Stimulated activated CD4-positive, alpha-beta T cell treated with anti-CD3 and anti-CD28 coated beads, Interleukin-4, amount 100 ng/mL, for 24 hours (primary cell): ENCODE results near the gene CHSY1.

Experiments used
- DNase-seq: peaks from one replicate; pipeline ENCODE4 v3.0.0-alpha.2; 2020

The CHSY1 gene

DNA sequence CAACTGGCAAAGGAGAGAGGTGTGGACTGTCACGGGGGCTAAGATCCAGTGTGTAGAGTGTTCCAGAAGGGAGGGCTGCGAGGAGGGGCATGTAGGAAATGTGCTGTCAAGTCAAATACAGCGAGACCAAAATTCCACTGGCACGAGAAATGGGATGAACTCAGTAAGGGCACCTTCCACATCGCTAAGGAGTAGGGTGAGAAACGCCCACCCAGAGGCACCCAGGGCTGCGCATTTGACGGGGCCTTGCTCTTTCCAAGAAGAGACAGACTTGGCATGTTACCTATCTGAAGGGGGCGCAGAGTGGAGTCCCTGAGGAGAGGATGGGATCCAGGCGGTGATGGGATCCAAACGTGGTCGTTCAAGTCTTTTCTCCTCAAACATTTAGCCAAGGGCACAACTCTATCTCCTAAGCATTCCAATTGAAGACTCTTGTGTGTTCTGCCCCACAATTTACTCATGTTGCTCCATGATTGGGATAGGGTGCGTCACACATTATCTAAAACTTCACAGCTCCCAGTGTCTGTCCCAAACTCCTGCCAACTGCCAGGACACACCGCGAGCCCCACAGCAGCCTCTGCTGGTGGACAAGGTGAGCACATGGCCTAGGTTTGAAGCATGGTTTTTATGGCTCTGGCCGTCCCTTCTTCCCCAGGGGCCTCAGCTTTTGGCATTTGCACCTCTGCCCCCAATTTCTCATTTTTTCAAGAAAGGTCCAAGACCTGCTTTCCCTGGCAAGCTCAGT, 17.8 kb upstream of the CHSY1 start:
- DNase-seq, result no peak

DNA sequence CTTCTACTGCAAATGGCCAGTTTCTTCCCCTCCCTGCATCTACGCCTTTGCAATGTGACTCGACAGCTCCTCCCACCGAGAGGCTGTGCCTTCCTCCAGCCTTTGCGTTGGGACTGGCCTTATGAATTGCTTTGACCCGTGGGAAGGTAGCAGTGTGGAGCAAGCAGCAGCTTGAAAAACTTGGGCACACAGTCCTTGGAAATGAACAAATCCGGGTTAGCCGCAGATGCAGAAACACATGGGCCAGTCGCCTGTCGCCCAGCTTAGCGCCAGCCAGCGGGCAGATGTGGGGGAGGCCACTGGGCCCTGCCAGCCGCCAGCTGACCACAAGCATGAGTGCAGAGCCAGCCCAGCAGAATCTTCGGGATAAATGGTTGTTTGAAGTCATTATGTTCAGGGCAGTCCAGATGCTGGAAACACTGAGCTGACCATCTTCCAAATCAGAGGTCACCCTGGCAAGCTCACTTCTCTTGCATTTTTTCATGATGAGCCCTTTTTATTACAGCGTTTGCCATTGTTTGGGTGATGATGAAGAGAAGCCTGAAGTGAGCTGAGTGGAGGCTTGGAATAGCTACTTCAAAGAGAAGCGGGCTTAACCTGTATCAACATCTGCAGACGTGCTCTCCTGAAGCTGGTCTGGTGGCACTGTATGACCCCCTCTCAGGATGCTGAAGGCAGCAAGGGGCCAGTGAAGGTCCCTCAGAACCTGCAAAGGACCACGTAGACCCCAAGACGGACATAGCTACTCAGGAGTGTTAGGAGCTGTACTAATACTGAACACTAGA, 15.7 kb upstream of the CHSY1 start:
- no peak for DNase-seq

DNA sequence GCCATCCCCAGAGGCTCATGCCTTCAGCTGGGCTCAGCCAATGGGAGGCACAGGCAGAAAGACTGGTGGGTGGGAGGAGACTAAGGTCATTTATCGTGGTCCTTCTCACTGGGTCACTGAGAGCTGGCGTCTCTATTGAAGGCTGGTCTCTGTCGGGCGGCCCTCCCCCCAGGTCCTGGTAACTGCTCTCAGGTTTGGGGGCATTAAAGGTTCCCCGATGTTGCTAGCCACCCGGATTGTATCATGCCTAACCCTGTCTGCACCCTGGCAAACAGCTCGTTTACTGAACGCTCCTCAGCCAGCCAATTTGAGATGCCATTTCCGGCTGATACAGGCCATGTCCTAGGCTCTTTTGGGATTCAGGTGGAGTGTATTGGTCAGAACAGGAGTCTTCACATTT, 14.9 kb upstream of the CHSY1 start:
- no peak for DNase-seq

DNA sequence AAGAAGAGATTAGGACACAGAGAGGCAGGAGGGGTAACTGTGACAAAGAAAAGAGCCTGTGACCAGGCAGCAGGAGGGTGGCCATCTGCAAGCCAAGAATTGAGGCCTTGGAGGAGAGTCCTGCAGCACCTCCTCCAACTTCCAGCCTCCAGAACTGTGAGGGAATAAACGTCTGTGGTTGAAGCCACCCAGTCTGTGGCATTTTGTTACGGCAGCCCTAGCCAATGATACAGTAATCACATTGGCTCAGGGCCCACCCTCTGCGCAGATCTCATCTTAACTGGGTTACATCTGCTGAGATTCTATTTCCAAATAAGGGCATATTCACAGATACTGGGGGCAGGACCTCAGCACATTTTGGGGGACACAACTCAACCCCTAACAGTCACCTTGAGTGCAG, 14.2 kb upstream of the CHSY1 start:
- no peak for DNase-seq

DNA sequence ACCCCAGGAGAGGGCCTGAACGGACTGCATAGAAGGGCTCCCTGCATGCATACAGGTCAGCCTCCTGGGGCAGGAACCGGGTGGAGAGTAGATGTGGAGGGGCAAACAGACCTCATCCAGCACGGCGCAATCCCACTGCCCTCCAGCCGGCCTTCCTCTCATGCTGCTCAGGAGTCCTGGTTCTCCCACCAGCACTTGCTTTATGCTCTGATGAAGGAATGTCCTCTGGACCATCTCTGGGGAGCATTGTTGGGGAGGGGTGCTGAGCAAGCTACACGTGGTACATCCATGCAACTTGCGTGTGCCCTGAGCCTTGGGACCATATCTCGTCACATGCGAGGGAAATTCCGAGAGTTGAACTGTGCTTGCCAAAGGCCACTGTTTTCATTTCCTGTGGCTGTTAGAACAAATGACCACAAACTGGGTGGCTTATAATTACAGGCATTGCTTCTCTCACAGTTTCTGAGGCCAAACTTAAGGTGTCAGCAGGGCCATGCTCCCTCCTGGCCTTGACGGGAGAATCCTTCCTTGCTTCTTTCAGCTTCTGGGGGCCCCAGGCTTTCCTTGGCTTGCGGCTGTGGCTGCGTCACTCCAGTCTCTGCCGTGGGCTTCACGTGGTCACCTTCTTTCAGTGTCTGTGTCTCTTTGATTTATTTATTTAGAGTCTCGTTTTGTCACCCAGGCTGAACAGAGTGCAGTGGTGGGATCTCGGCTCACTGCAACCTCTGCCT, 13.2 kb upstream of the CHSY1 start:
- no peak for DNase-seq

DNA sequence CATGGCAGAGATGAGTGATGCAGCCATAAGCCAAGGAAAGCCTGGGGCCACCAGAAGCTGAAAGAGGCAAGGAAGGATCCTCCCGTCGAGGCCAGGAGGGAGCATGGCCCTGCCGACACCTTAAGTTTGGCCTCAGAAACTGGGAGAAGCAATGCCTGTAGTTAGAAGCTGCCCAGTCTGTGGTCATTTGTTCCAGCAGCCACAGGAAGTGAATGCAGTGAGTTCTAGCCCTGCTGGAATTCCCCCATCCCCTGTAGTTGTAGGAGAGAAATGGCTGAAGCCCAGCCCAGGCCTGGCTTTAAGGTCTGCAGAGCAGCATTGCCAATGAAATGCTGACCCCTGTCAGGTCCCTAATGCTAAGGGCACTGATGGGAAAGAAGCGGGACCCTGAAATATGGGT, 12.2 kb upstream of the CHSY1 start:
- no peak for DNase-seq

DNA sequence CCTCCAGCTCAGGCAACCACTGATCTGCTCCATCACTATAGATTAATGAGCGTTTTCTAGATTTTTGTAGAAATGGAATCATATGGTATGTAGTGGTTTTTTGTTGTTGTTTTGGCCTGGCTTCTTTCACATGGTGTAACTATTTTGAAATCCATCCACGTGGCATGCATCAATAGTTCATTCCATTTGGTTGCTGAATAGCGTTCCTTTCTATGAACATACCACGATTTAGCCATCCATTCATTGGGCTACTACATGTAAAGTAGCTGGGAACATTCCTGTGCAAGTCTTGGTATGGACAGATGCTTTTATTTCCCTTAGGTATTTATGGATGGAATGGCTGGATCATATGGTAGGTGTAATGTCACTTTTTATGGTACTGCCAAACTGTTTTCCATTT, 10.7 kb upstream of the CHSY1 start:
- DNase-seq, result no peak

DNA sequence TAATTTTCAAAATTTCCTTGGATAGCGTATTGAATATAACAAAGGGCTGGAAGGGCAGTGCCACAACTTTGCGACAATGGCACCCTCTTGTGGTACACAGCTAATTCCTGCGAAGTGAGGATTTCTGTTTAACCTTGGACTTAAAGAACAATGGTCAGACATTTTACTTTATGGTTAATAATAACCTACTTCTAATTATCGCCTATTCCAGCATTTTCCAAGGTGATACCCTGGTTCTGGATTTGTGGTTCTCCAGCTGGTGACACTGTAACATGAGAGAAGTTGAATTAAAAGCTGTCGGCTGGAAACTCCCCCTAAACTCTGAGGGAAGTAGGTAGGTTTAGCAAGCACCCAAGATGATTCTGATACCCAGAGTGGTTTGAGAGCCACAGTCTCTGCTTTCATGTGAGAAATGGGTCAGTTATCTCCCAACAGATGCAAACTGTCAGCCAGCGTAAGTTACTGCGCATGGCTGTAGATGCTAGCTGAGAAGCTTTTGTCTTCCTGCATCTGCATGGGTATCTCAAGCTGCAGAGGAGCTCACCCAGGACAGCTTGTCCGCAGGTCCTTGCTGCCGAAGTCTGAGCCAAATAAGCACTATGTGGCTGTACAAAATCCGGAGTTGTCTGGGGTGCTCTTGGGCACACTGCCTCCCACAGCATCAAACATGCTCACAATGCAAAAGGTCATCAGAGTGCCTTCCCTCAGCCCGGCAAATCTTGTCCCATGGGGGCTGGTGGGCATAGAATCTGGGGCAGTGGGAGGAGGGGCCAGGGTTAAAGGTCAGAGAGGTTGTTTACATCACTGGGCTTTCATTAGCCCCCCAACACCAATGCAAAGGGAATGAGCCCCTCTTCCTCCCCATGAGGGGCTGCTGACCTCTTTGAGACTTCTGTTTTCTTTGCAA, 6.6 kb upstream of the CHSY1 start:
- DNase-seq, result peak; percentile 65

DNA sequence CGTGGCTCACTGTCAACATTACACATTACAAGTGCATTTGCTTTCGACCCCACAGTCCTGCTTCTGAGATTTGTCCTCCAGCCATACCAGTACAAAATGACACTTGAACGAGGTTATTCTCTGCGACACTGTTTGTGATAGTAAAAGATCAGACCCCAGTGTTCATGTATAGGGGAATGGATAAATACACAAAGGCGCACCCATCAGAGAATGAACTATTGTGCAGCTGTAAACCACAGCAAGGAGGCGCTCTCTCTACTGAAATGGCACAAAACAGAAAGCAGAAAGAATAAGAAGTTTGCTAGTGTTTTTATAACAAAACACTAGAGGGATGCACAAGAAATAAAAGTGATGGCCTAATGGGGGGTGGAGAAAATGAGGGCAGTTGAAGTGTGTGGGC, 4.9 kb upstream of the CHSY1 start:
- DNase-seq, result no peak

DNA sequence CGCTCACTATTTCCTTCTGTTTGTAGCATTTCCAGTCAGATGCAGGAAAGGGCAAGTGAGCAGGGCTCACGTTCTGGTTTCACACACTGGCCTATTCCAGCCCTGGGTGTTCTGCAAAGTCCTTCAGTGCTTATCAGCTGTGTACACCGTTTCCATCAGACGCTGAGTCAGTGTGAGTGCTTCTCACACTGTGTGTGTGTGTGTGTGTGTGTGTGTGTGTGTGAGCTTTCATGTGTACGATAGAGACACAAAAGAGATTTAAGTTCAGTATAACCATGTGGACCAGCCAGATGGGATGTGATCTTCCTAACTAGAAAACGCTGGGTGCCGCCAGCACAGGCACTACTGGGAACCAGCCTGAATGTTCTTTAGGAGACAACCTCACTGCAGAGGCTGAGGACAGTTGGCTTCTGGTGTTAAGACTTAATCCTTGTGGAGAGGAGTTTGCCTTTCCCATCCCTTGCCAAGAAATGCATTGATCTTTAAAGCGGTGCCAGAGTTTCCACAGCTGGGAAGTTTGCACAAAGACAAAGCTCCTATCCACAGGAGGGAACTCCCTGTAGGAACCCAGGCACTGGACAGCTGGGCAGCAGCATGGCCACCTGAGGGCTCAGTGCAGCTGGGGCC, 3.9 kb upstream of the CHSY1 start:
- no peak for DNase-seq

DNA sequence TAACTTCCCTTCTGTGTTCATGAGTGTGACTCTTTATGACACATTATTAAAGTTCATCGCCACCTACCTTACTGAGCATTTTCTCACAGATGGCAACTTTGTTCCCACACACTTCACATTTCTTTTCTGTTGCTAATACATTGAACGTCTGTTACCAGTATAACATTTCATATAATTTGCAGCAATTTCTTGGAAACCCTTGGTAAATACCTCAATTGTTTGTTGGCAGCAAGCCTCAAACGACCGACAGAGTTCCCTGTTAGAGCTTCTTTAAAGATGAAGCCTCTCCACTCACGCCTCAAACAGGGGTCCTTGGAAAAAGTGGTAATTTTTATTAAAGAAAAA, 3.2 kb upstream of the CHSY1 start:
- DNase-seq, result no peak

DNA sequence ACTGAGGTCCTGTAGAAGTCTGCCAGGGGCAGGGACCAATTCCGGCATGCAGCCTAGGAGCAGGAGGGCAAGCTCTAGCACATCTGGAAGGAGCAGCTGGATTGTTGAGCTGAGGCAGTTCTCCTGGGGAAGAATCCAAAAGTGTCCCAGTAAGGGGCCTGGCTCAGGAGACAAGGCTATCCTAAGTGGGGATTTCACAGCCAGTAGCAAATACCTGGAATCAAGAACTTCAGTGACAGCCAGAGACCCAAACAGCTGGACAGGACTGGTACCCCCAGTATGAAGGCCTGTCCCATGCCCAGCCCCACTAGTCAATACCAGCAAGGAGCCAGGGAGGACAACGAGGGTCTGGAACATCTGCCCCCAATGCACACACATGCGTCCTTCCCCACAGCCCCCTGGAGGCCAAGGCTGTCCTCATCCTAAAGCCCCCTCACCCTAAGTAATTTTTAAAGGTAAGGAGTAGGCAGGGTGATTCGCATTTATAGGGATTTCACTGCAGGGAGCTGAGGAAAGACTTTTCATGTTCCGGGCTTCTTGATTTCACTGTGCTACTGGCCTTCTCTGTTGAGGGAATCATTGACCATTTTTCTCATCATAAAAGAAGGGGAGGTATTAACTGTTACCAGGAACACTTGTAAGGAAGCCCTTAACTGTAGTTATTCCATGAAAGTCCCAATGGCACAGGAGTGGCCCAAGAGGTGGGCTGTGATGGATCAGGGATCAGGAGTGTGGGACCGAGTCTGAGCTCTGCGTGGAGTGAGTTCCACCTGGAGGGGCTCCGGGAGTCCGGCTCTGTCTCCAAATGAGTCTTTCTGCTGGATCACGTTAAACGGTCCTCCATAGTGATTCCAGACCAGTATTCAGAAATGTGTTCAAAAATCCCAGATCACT, 2.6 kb upstream of the CHSY1 start:
- DNase-seq, result no peak

DNA sequence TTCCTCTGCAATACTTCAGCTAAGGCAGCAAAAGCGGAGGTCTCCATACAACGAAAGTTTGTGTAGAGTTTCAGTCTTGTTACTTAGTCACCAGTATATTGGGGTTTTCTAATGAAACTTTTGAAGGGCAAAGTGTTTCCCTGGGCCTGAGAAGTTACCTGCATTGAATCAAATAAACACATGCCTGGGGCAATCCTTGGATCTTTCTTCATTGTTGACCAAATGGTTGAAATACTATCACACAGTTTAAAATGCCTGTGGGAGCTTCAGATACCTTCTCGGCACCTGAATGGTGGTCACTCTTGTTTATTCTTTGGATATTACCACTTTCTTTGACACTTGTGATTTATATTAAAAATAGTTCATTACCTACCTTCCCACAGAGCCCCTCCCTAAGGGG, 988 bp upstream of the CHSY1 start:
- DNase-seq, result no peak

DNA sequence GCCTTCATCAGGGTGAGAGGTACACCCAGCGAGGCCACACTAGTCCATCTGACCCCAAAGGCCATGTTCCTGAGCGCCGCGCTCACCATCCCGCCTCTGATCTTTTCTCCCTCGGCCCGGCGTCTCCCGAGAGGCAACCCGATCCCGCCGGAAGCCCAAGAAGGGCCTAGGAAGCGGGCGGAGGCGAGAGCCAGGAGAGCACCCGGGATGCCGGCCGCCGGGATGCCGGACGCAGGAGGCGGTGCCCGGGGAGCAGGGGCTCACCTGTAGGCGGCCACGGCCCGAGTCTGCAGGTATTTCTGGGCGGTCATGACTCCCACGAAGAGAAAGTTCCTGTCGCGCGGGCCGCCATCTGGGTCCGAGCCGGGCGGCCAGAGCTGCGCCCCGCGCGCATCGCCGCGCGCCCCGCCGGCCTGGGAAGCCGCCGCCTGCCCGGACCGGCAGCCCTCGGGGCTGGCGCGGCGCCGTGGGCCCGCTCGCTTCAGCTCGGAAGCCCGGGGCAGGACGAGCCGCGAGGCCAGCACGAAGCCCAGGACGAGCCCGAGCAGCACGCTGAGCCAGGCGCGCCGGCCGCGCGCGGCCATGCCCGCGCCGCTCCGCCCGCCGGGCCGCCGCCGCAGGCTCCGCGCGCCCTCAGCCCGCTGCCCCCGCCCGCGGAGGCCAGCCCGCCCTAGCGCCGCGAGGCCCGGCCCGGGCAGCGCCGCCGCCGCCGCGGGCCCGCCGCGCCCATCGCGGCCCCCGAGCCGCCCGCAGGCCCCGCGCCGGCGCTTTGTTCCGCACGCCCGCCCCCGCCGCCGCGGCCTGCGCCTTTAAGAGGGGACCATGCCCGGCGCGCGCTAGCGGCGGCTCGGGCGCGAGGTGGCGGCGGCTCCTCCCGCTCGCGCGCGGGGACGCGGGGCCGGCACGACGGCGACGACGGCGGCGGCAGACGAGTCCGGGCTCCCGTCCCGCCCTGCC, 697 bp downstream of the CHSY1 start:
- no peak for DNase-seq

DNA sequence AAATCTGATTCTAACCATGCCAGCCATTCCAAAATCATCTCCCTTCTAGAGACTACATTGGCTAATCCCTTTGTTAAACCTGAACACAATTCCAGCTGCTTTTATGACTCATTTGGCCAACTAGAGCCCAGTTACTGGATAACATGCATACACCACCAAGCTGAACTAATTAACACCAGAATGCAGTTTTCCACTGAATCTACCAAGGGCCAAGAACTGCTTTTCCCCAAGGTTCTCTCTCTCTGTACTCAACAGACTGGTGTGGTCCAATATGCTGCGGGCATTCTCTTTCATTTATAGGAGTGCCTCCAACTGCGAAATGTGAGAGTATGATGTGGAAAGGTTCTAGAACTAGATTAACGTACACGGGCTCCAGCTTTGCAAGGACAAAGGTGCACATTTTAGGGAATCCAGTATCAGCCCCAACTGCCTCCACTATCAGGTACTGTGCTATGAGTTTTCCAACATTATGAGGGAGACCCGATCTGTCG, 1.5 kb downstream of the CHSY1 start:
- DNase-seq, result no peak

DNA sequence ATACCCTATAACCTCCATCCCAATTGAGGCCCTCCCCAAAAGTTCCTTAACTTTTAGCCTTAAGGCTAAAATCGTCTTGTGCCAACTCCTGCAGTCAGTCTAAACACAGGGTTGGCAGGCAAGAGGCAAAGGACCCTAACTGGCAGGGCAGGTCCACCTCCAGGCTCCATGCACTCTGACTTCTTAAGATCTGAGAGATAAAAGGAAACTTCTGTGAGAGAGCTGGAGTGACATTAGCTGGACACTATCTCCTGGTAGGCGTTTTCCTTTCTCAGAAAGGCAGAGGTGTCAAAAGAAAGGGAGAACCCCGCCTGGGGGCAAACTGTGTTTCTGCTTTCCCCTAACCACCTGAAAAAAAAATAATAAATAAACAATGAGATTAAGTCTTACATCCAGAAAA, 3.6 kb downstream of the CHSY1 start:
- DNase-seq, result no peak

DNA sequence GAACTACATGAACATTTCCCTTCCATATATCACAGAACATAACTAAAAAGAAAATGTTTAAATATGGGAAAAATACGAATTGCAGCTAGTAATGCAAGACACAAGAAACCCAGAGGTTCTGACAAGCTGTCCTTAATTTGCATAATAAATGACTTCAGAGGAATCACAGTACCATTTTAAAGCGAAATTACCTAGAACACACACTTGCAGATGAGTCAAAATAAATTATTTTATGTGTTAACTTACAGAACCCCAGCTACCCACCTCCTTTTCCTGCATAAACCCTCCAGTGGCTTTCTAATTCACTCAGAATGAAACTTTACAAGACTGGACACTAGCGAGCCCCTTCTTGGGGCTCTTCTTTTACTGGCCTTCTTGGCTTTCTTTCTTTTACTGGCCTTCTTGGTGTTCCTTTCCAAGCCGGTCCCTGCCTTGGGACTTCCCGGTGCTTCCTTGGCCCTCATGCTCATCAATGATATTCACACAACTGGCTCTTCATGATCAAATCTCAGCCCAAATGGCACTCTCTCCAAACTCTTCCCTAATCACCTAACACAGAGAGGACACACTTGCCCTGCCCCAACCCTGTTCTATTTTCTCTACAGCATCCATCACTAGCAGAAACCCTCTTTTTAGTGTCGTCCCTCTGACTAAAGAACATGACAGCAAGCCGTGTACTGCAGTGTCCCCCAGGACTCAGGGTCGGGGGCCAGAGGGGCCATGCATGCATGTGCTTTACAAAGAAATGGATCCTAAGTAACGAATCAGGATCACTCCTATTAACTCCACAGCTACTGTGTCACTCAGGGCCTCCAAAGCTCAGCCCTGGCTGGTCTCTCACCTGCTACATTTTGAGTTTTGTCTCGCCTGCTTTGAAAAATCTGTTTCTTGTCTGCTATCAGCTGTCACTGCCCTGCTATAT, 4.8 kb downstream of the CHSY1 start:
- DNase-seq, result no peak

DNA sequence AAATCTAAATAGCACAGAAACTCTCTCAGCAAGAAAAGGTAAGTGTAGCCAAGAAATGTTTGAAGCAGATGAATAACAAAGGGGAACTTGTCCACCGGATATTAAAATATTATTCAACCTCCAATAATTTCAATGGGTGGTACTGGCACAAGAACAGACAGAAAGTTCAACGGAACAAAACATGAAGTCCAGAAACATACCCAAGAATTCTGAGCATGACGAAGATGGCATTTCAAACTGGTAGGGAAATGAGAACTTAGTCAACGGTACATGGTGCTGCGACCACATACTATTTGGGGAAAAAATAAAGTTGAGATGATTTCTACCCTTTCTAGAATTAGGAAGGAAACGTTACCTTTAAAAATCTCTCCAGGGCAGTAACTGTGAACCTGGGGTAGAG, 5.5 kb downstream of the CHSY1 start:
- no peak for DNase-seq
